Measurements from ENCODE around the gene SEPTIN1.

Gene SEPTIN1, protein sequence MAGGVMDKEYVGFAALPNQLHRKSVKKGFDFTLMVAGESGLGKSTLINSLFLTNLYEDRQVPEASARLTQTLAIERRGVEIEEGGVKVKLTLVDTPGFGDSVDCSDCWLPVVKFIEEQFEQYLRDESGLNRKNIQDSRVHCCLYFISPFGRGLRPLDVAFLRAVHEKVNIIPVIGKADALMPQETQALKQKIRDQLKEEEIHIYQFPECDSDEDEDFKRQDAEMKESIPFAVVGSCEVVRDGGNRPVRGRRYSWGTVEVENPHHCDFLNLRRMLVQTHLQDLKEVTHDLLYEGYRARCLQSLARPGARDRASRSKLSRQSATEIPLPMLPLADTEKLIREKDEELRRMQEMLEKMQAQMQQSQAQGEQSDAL

DNA sequence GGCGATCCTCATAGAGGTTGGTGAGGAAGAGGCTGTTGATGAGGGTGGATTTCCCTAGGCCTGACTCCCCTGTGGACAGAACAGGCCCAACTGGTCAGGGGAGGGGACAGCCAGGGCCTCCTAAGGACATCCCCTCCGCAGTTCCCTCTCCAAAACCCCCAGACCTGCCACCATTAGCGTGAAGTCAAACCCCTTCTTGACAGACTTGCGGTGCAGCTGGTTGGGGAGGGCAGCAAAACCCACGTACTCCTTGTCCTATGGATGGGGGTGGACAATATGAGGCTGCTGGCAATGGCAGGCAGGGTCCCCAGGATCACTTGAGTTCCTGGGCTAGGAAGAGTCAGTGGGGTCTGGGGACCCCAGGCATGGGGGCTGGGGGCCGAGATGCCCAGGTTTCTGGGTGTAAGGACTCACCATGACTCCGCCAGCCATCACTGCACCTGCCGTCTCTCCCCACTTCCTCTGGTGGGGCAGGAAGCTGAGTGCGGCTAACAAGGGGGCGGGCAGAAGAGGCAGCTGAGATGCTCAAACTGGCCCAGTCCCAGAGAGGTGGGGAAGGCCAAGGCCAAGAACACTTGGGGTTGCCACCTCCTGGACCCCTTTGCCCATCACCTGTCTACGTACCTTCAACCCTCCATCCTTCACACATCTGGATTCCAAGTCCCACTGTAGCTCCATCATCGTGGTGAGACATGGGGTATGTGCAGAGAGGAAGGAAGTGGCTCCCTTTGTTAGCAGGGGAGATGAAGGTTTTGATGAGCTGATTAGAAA is at the start of gene SEPTIN1:
TSS of gene SEPTIN1 (minus strand) at position 451 of the 771 bp plus-strand sequence. CDS start at position 432, 19 bp downstream.
- no peak for DNase-seq

DNA sequence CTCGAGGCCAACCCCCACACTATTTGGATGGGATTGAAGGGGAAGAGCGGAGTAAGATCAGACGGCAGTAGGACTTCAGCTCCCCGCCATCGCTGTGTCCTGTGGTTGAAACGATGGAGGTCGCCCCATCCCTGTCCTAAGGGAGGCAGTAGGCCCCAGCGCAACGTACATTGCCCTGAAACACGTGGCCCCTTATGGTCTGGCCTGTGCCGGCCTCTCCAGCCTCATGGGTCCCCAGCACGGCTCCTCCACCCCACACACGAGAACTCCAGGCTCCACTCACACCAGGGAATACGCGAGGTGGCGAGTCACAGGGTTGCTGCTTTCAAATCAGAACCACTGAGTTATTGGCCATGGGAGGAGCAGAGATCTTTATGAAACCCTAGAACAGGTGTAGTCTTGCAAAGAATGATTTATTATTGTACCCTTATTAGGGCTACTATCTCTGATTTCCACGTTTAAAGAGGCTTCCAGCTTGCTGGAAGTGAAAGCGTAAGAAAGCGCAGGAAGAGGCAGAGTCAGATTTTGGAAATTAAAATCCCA is 48.1 kb upstream of the SEPTIN1 start:
- no peak for DNase-seq

- DNase-seq = peak; percentile 95
Measured at GRCh38 chr16:30429678-30430427, 47.5 kb upstream of the SEPTIN1 start, which contains the start of gene DCTPP1. DCTPP1 (minus strand) TSS chr16:30430030; CDS start chr16:30429980, 50 bp downstream.

DNA sequence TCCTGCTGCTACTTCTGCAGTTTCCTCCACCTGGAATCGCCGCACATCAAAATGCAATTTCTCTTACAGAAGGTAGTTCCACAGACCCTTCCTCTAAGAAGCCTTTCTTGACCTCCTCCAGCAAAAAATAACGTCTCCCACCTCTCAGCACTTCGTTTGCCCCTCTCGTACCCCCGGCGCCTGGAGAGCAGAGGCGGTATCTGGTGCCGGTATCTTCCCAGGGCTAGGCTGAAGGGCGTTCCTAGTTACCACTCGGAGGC is 47.0 kb upstream of the SEPTIN1 start:
- no peak for DNase-seq

DNA sequence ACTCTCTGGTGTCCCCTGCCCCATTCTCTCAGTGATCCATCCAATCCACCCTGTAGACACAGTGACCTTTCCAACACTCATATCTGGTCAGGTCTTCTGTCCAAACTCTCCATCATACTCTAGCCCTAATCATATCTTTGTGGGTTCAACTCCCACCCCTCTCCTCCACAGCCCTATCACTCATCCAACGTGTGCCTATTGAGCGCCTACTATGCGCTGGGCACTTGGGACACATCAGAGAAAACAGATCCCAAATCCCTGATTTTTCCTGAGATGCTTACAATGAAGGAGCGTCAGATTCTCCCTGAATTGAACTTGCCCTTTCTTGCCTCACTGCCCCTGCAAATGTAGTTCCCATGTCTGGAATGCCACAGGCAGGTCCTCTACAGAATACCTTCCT is 45.7 kb upstream of the SEPTIN1 start:
- no peak for DNase-seq

GRCh38 chr16:30421010-30421409 is 38.6 kb upstream of the SEPTIN1 start:
- DNase-seq = no peak

DNA sequence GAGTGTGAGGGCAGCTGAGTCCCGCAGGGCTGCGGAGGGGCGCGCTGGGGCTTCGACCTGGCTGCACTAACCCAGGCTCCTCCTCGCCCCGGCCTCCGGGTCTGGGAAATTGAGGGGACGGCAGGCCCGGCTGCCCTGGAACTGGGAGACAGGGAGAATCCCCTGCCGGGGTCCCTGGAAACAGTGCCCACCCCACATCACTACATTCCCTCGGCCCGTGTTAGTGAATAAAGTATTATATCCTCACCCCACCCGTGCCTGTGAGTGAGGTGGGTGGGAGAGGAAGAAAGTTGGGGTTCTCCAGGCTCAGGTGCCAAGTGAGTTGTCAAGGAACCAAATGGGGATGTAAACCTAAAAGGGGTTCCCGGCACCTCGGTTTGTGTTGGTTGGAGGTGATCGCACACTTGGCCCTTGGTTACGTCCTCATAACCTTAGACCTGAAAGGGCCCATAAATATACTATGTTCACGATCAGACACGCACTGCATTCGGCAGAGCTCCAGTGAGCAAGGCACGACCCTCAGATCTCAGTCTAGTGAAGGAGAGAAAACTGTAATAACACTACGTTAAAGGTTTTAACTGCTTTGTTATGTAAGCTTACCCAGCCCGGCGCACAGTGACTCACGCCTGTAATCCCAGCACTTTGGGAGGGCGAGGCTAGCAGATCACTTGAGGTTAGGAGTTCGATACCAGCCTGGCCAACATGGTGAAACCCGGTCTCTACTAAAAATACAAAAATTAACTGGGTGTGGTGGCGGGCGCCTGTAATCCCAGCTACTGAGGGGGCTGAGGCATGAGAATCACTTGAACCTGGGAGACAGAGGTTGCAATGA is 36.2 kb upstream of the SEPTIN1 start:
- no peak for DNase-seq

DNA sequence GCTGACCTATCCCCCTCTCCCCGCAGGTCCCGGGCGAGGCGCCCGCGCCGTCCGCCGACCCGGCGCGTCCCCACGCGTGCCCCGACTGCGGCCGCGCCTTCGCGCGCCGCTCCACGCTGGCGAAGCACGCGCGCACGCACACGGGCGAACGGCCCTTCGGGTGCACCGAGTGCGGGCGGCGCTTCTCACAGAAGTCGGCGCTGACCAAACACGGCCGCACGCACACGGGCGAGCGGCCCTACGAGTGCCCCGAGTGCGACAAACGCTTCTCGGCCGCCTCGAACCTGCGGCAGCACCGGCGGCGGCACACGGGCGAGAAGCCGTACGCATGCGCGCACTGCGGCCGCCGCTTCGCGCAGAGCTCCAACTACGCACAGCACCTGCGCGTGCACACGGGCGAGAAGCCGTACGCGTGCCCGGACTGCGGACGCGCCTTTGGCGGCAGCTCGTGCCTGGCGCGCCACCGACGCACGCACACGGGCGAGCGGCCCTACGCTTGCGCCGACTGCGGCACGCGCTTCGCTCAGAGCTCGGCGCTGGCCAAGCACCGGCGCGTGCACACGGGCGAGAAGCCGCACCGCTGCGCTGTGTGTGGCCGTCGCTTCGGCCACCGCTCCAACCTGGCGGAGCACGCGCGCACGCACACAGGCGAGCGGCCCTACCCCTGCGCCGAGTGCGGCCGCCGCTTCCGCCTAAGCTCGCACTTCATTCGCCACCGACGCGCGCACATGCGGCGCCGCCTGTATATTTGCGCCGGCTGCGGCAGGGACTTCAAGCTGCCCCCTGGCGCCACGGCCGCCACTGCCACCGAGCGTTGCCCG is 35.4 kb upstream of the SEPTIN1 start:
- peak; percentile 74 for DNase-seq

GRCh38 chr16:30416624-30417528 is 34.5 kb upstream of the SEPTIN1 start:
- DNase-seq = no peak

DNA sequence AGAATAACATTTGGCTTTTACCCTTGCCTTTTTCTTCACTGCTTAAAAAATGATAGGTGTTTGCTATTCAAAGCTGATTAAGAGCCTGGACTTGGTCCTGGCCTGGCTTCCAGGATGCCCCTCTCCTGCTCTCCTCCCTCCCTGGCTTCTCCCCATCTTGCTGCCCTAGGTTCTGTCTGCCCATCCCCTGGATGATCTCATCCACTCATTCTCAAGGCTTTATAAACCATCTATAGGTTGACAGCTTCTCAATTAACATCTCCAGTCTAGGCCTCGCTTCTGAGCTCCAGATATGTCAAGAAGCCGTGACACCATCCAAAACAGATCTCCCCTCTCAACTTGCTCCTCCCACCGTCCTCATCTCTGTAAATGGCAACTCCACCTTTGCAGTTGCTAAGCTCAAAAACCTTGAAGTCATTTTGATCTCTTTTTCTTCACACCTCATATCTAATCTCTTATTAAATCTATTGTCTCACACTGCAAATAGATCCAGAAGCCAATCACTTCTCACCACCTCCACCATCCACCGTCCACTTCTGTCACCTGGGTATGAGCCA is 33.8 kb upstream of the SEPTIN1 start:
- DNase-seq = no peak

- no peak for DNase-seq
Measured at GRCh38 chr16:30414159-30414558, 31.8 kb upstream of the SEPTIN1 start.

DNA sequence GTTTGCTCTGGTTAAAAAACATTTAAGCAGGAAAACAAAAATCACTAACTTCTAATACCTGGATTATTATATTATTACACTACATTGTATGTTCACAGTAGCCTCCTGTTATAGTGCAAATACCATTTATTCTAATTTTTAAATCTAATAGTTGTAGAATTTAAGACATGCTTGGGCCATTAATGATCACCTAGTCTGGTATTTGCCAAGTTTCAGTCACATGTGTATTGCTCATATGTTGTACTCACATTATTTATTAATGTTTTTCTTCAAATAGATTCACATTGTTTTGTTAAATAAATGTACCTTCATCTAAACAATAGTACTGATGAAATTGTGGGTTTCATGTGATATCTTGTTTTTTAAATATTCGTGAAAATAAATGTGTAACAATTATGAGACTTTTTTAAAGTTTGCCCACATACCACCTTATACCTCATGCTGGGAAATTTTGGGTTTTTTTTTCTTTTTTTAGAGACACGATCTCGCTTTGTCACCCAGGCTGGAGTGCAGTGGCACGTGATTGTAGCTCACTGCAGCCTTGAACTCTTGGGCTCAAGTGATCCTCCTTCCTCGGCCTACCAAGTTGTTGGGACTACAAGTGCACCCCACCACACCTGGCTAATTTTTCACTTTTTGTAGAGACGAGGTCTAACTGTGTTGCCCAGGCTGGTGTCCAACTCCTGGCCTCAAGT is 30.9 kb upstream of the SEPTIN1 start:
- no peak for DNase-seq

DNA sequence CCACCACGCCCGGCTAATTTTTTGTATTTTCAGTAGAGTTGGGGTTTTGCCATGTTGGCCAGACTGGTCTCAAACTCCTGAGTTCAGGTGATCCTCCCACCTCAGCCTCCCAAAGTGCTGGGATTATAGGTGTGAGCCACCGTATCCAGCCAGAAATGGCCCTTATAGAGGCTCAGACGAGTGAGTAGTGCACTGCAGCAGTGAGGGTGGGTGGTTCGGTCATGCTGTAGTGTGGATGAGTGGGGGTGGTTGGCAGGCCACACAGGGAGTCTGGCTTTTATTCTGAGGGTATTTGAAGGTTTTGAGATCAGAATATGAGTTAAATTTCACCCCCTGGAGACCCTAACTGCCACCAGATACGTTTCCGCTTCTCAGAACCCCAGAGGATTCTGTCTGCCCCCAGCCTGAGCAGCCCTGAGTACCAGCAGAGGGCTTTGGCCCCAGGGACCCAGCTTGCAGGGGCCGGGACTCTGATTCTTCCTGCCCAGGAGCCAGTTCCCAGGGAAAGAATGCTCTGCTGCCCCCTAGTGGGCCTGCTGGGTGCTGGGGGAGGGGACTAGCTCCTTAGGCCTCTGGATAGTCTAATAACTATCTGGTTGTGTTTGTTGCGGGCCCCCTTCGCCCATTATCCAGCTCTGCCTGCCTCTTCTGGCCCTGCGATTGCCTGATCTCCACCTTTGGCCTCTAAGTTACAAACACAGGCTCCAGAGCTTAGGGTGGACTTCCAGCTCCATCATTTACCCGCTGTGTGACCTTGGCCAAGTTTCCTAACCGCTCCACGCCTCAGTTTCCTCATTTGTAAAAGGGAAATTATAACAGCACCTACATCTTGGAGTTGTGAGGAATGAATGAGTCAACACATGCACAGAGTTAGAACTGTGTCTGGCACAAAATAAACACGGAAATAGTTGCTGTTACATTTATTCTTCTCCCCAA is 27.0 kb upstream of the SEPTIN1 start:
- DNase-seq = peak; percentile 73

GRCh38 chr16:30407804-30408534 is 25.6 kb upstream of the SEPTIN1 start:
- DNase-seq = no peak

DNA sequence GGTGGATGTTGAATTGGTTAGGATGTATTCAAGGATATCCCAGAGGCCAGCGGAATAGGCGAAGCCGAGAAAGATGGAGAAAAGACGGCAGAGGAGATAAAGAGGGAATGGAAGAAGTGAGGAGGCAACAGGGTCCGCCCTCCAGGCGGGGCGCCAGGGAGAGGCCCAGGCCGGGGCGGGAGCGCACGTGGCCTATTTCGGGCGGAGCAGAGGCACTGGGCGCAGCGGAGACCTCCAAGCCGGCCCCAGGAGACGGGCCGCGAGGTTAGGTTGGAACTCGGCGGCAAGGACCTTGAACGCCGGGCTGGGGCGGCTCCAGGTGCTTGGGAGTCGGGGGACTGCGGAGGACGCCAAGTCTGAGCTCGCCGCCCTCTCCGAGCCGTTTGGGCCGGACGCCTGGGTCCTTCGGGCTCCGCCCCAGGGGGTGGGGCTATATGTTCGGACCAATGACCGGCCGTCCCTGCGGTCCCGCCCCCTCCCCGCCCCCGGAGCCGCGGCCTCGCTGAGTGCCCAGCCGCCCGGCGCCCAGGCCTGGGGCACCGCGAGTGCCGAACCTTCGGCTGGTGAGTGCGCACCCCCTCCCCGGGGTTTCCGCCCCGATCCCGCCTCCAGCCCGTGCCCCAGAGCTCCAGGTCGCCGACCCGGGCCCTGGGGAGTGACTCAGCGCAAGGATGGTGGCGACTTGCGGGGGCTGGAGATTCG is 24.9 kb upstream of the SEPTIN1 start, which contains the start of gene ZNF771:
TSS of gene ZNF771 (plus strand) at position 505 of the 702 bp plus-strand sequence. CDS start 448 bp downstream, outside the sequence.
- DNase-seq = peak; percentile 69

DNA sequence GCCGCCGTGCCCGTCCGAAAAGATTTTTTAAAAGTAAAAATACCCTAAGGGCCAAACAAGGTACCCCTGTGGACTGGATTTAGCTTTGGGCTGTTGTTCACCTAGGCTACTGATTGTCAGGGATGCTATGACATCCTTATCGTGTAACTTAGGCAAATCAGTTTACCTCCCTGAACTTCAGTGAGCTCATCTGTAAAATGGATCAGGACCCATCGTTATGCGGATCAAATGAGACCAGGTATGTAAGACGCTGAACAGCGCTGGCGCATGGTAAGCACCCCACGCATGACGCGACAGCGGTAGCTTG is 24.4 kb upstream of the SEPTIN1 start:
- DNase-seq = no peak

Measured in amniotic stem cell (primary cell).